Neutrophil (primary cell): Measurements from ENCODE around the gene KCTD16.

ENCODE experiments used
- H3K27ac ChIP-seq: fragments of 200-600 bp; sonication (generic); 2 replicates; pipeline ENCODE4 v1.5.1; 2016; ENCODE audit warnings: mild to moderate bottlenecking, moderate library complexity
- H3K27me3 ChIP-seq: fragments of 200-600 bp; sonication (generic); 2 replicates; pipeline ENCODE4 v1.6.0; 2016; ENCODE audit warnings: mild to moderate bottlenecking
- H3K36me3 ChIP-seq: fragments of 200-600 bp; sonication (generic); 2 replicates; pipeline ENCODE4 v1.5.1; 2017
- H3K4me1 ChIP-seq, 2 experiments: fragments of 200-600 bp in 1 of 2; sonication (generic) in 1 of 2; 1 replicate in 1 of 2; 2 replicates in 1 of 2; pipeline versions ENCODE4 v1.5.1 to v1.6.1; 2013 to 2016; ENCODE audit warnings: low read depth in 1 of 2, low read length in 1 of 2, mild to moderate bottlenecking in 1 of 2, moderate library complexity in 1 of 2; ENCODE audit not compliant: control insufficient read depth in 1 of 2, insufficient read depth in 1 of 2
- H3K4me3 ChIP-seq, 2 experiments: fragments of 200-600 bp in 1 of 2; sonication (generic) in 1 of 2; 1 replicate in 1 of 2; 2 replicates in 1 of 2; pipeline ENCODE4 v1.5.1; 2013 to 2016; ENCODE audit warnings: low read depth in 1 of 2, low read length in 1 of 2, mild to moderate bottlenecking in 1 of 2, moderate library complexity in 1 of 2
- H3K9me3 ChIP-seq: fragments of 200-600 bp; sonication (generic); 2 replicates; pipeline ENCODE4 v1.5.1; 2016
- CTCF ChIP-seq: fragments of 200-600 bp; sonication (generic); IDR thresholded peaks from 2 replicates; pipeline ENCODE4 v1.5.1; 2016; ENCODE audit warnings: antibody characterized with exemption

Gene KCTD16

GRCh38 chr5:144134194-144134826 lies 36.4 kb upstream of the KCTD16 start:
- no peaks in the 10 kb centered on the region for H3K9me3 ChIP-seq
- H3K4me3 ChIP-seq, result no peak overlapping the region
- H3K27me3 ChIP-seq, result no peaks in the 10 kb centered on the region
- H3K36me3 ChIP-seq, result no peaks in the 10 kb centered on the region
- no peak for TF ChIP-seq CTCF
- H3K4me1 ChIP-seq, result peaks cover 53 to 64% of the 10 kb centered on the region in 2 experiments
- H3K27ac ChIP-seq, result no peak overlapping the region

- Histone ChIP-seq H3K9me3 (no peaks in the 10 kb centered on the region), H3K36me3 (no peaks in the 10 kb centered on the region), H3K4me3 (no peak overlapping the region), H3K4me1 (peaks cover 47 to 56% of the 10 kb centered on the region in 2 experiments), H3K27ac (peak overlapping the region; percentile 41), H3K27me3 (no peaks in the 10 kb centered on the region)
- no peak for TF ChIP-seq CTCF
Measured at GRCh38 chr5:144135113-144135762, 35.4 kb upstream of the KCTD16 start.

- no peaks in the 10 kb centered on the region for H3K9me3 ChIP-seq
- H3K27me3 ChIP-seq, result no peaks in the 10 kb centered on the region
- H3K4me1 ChIP-seq, result peaks cover 36 to 49% of the 10 kb centered on the region in 2 experiments
- no peaks in the 10 kb centered on the region for H3K36me3 ChIP-seq
- H3K4me3 ChIP-seq, result no peak overlapping the region
- no peak for TF ChIP-seq CTCF
- no peak overlapping the region for H3K27ac ChIP-seq
Measured at GRCh38 chr5:144139586-144139985, 31.1 kb upstream of the KCTD16 start.

- no peaks in the 10 kb centered on the region for H3K27me3 ChIP-seq
- H3K4me3 ChIP-seq, result no peak overlapping the region
- no peaks in the 10 kb centered on the region for H3K9me3 ChIP-seq
- H3K36me3 ChIP-seq, result no peaks in the 10 kb centered on the region
- TF ChIP-seq CTCF, result no peak
- peaks cover 27 to 37% of the 10 kb centered on the region in 2 experiments for H3K4me1 ChIP-seq
- no peak overlapping the region for H3K27ac ChIP-seq
Measured at GRCh38 chr5:144141585-144141984, 29.1 kb upstream of the KCTD16 start.

GRCh38 chr5:144142139-144142823 lies 28.4 kb upstream of the KCTD16 start:
- H3K27ac ChIP-seq, result peak overlapping the region; percentile 59
- peaks cover under 1% of the 10 kb centered on the region for H3K27me3 ChIP-seq
- TF ChIP-seq CTCF, result no peak
- no peaks in the 10 kb centered on the region for H3K9me3 ChIP-seq
- no peaks in the 10 kb centered on the region for H3K36me3 ChIP-seq
- H3K4me3 ChIP-seq, result no peak overlapping the region
- peaks cover 26 to 37% of the 10 kb centered on the region in 2 experiments for H3K4me1 ChIP-seq
